Measurements from ENCODE around the gene MPEG1. TPM values are rescaled to one million over a fixed set of nuclear protein-coding genes. Genes with fewer than 3 reads are reported as not detected.

MPEG1 gene
- total and polyA plus RNA-seq, 12 donors = 2.9 to 45.9 (median 5.9) TPM

DNA sequence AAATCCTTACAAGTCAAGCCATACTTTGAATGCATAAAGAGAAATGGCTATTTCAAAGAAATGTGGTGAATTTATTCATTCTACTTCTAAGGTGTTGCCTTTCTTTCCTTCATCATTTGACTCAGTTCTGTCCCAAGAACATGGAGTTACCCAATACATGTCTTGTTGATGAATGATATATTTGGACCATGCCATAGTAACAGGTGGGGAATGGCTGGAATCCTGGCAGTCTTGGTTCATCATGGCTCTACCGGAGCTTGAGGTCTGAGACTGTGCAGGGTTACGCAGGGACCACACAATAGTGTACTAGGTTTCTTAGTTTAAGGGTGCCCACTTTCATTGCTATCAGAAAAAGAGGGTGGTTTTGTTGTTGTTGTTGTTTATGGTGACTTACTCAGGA, 40.3 kb upstream of the MPEG1 start:
- Histone ChIP-seq H3K4me1 (peaks cover 0 to 23% (median under 1%) of the 10 kb centered on the region in 9 donors), H3K4me3 (no peak overlapping the region), H3K27ac (no peak overlapping the region), H3K9me3 (no peaks in the 10 kb centered on the region), H3K27me3 (no peaks in the 10 kb centered on the region), H3K36me3 (no peaks in the 10 kb centered on the region)
- TF ChIP-seq, protein P1, sequence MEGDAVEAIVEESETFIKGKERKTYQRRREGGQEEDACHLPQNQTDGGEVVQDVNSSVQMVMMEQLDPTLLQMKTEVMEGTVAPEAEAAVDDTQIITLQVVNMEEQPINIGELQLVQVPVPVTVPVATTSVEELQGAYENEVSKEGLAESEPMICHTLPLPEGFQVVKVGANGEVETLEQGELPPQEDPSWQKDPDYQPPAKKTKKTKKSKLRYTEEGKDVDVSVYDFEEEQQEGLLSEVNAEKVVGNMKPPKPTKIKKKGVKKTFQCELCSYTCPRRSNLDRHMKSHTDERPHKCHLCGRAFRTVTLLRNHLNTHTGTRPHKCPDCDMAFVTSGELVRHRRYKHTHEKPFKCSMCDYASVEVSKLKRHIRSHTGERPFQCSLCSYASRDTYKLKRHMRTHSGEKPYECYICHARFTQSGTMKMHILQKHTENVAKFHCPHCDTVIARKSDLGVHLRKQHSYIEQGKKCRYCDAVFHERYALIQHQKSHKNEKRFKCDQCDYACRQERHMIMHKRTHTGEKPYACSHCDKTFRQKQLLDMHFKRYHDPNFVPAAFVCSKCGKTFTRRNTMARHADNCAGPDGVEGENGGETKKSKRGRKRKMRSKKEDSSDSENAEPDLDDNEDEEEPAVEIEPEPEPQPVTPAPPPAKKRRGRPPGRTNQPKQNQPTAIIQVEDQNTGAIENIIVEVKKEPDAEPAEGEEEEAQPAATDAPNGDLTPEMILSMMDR (IDR thresholded peaks at IDR 0.05) = no peak
- 89 to 92% methylated on average over 2 of the region's 2 CpGs for WGBS, 2 donors
- DNase-seq = no peak
- intact Hi-C loops (cut with DNase I) = no loop called here
- no peak for ATAC-seq

DNA sequence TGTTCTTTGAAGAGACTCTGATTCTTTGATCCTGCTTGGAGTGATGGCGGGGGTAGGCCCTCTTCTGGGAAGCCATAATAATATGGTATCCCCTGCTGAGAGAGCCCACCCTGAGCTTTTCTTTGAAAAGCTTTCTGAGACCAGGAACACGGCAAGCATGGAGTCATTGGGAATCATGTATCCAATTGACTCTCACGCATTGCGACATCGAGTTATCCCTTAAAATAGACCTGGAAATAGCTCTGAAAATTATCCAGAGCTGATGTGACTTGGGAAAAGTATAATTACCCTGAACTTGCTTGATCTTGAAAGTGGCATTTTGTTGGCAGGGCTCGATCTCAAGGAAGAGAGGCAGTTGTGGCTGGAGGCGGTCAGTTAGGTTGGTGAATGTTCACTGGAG, 36.8 kb upstream of the MPEG1 start:
- peaks cover 0 to 41% (median 12%) of the 10 kb centered on the region in 9 donors for H3K4me1 ChIP-seq
- H3K27ac ChIP-seq = no peak overlapping the region
- TF ChIP-seq, protein P1 (IDR thresholded peaks at IDR 0.05) = no peak
- intact Hi-C loops (cut with DNase I) = no loop called here
- no peak for ATAC-seq
- 88 to 91% methylated on average over 7 of the region's 7 CpGs for WGBS, 2 donors
- H3K27me3 ChIP-seq = no peaks in the 10 kb centered on the region
- no peak for DNase-seq
- no peak overlapping the region for H3K4me3 ChIP-seq
- no peaks in the 10 kb centered on the region for H3K36me3 ChIP-seq
- no peaks in the 10 kb centered on the region for H3K9me3 ChIP-seq

DNA sequence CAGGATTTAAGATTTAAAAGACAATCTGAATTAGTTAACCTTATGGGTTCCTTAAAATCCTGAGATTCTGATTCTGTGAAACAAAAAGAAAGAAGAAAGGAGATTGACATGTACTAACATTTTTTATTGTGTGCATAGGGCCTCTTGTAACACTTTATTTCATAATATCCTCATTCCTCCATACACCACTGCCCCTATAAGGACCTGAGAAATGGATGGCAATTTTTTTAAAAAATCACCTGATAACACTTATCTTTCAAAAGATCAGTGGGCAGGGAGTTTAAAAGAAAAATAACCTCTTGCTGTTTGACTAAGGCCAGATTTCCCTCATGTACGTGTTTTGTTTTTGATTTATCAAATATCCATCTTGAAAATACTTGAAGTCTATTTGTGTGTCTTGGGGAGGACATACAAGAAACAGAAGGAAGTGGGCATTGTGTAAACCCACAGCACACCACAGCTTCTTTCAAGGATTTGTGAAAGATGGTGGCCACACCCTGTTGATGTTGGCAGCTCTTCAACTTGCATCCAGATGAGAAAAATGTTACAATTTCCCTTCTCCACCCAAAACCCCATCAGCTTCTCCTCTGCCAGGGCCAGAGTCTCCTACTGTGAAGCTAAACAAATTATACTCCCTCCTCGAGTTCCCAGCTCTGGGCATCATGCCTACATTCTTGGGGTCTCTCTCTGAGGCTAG, 35.0 kb upstream of the MPEG1 start:
- peak in 7 of 8 donors; percentile 56 to 81 (median 65) for ATAC-seq
- intact Hi-C loops (cut with DNase I) = no loop called here

DNA sequence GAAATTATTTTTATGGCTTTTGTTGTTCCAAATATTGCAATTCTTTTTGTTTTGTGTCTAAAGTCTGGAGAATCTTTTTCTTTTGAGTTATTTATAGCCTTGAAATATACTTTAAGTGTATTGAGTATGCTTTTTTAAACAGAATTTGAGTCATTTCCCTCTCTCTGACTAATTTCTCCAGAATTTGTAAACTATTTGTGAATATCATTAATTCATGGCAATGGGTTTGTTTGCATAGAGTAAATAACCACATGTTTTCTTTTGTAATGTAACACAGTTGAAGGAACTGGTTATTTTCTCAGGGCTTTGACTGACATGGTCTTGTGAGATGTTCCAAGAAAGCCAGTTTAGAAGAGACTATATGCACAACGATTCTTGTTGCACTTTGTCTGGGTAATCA, 30.9 kb upstream of the MPEG1 start:
- H3K4me1 ChIP-seq = peaks cover 0 to 27% (median 12%) of the 10 kb centered on the region in 9 donors
- no peaks in the 10 kb centered on the region for H3K27me3 ChIP-seq
- ATAC-seq (no peak), DNase-seq (no peak)
- H3K36me3 ChIP-seq = no peaks in the 10 kb centered on the region
- no peak overlapping the region for H3K27ac ChIP-seq
- intact Hi-C loops (cut with DNase I) = no loop called here
- H3K9me3 ChIP-seq = peaks cover 0 to 24% (median 0%) of the 10 kb centered on the region in 11 donors
- 71 to 76% methylated on average over 1 of the region's 1 CpG for WGBS, 2 donors
- TF ChIP-seq, protein P1 (IDR thresholded peaks at IDR 0.05) = no peak
- no peak overlapping the region for H3K4me3 ChIP-seq

More for the DNA sequence above, 35.0 kb upstream of the MPEG1 start:
- no peaks in the 10 kb centered on the region for H3K9me3 ChIP-seq
- peaks cover 0 to 35% (median 12%) of the 10 kb centered on the region in 9 donors for H3K4me1 ChIP-seq
- peak overlapping the region in 4 of 10 donors; percentile 15 to 46 (median 24) for H3K27ac ChIP-seq
- H3K36me3 ChIP-seq = no peaks in the 10 kb centered on the region
- no peak overlapping the region for H3K4me3 ChIP-seq
- peak in 1 of 2 donors; percentile 45 for DNase-seq
- no peaks in the 10 kb centered on the region for H3K27me3 ChIP-seq
- TF ChIP-seq, protein P1 (IDR thresholded peaks at IDR 0.05) = no peak
- WGBS, 2 donors = 28 to 32% methylated on average over 2 of the region's 2 CpGs

Data from heart right ventricle (tissue), 16 donors.